ENCODE measurements around the gene PGAP1. TPM values are rescaled to one million over a fixed set of nuclear protein-coding genes. Genes with fewer than 3 reads are reported as not detected.

Gene PGAP1
- total RNA-seq, 1 experiment from 2014 or later: 6.5 TPM

GRCh38 chr2:196951973-196952372 lies 25.5 kb upstream of the PGAP1 start:
- no peak for TF ChIP-seq EZH2 (IDR thresholded peaks at IDR 0.05; ENCODE audit: low read depth)
- TF ChIP-seq CTCF (conservative IDR thresholded peaks at IDR 0.05): no peak
- no peaks in the 10 kb centered on the region for H3K4me1 ChIP-seq (replicated peaks; ENCODE audit: insufficient read depth)
- H3K79me2 ChIP-seq (ENCODE audit: low read depth): no peaks in the 10 kb centered on the region
- BruUV-seq (replicated peaks): no TSS peak
- CTCF ChIA-PET: no interaction called here
- H3K27me3 ChIP-seq (ENCODE audit: insufficient read depth, low read depth): no peaks in the 10 kb centered on the region
- H2AFZ ChIP-seq: no peak overlapping the region
- DNase-seq: no peak
- intact Hi-C loops (cut with micrococcal nuclease; ENCODE audit: unreplicated experiment): no loop called here
- H3F3A ChIP-seq (ENCODE audit: insufficient read depth, low read depth): no peaks in the 10 kb centered on the region
- H4K20me1 ChIP-seq (ENCODE audit: insufficient read depth): no peaks in the 10 kb centered on the region
- H3K36me3 ChIP-seq (ENCODE audit: low read depth): no peaks in the 10 kb centered on the region
- H3K4me2 ChIP-seq: no peak overlapping the region
- H3K27ac ChIP-seq: no peak overlapping the region
- no peaks in the 10 kb centered on the region for H3K9me2 ChIP-seq (ENCODE audit: insufficient read depth)
- H3K9me3 ChIP-seq (ENCODE audit: insufficient read depth, low read depth): no peaks in the 10 kb centered on the region
- POLR2A ChIA-PET (ENCODE audit: unreplicated experiment): no interaction called here
- H3K4me3 ChIP-seq: no peak overlapping the region

- intact Hi-C loops (cut with micrococcal nuclease; ENCODE audit: unreplicated experiment): no loop called here
- no peak for TF ChIP-seq EZH2 (IDR thresholded peaks at IDR 0.05; ENCODE audit: low read depth)
- TF ChIP-seq CTCF (conservative IDR thresholded peaks at IDR 0.05): no peak
- ChIA-PET CTCF (no interaction called here), POLR2A (ENCODE audit: unreplicated experiment) (no interaction called here)
- Histone ChIP-seq H3F3A (ENCODE audit: insufficient read depth, low read depth) (no peaks in the 10 kb centered on the region), H4K20me1 (ENCODE audit: insufficient read depth) (no peaks in the 10 kb centered on the region), H3K9me3 (ENCODE audit: insufficient read depth, low read depth) (no peaks in the 10 kb centered on the region), H3K9me2 (ENCODE audit: insufficient read depth) (no peaks in the 10 kb centered on the region), H3K79me2 (ENCODE audit: low read depth) (no peaks in the 10 kb centered on the region), H3K27ac (no peak overlapping the region), H3K36me3 (ENCODE audit: low read depth) (no peaks in the 10 kb centered on the region), H2AFZ (no peak overlapping the region), H3K4me3 (no peak overlapping the region), H3K27me3 (ENCODE audit: insufficient read depth, low read depth) (no peaks in the 10 kb centered on the region), H3K4me1 (replicated peaks; ENCODE audit: insufficient read depth) (no peaks in the 10 kb centered on the region), H3K4me2 (no peak overlapping the region)
- BruUV-seq (replicated peaks): no TSS peak
- no peak for DNase-seq
Observed at GRCh38 chr2:196949116-196949515, 22.6 kb upstream of the PGAP1 start.

GRCh38 chr2:196944570-196944969 lies 18.1 kb upstream of the PGAP1 start:
- H3F3A ChIP-seq (ENCODE audit: insufficient read depth, low read depth): no peaks in the 10 kb centered on the region
- no peaks in the 10 kb centered on the region for H3K27me3 ChIP-seq (ENCODE audit: insufficient read depth, low read depth)
- DNase-seq: no peak
- no peaks in the 10 kb centered on the region for H4K20me1 ChIP-seq (ENCODE audit: insufficient read depth)
- H3K9me2 ChIP-seq (ENCODE audit: insufficient read depth): no peaks in the 10 kb centered on the region
- no peaks in the 10 kb centered on the region for H3K4me1 ChIP-seq (replicated peaks; ENCODE audit: insufficient read depth)
- no peaks in the 10 kb centered on the region for H3K9me3 ChIP-seq (ENCODE audit: insufficient read depth, low read depth)
- TF ChIP-seq CTCF (conservative IDR thresholded peaks at IDR 0.05): no peak
- TF ChIP-seq EZH2 (IDR thresholded peaks at IDR 0.05; ENCODE audit: low read depth): no peak
- no peaks in the 10 kb centered on the region for H3K36me3 ChIP-seq (ENCODE audit: low read depth)
- H3K79me2 ChIP-seq (ENCODE audit: low read depth): no peaks in the 10 kb centered on the region
- H3K4me3 ChIP-seq: no peak overlapping the region
- H3K27ac ChIP-seq: no peak overlapping the region
- H2AFZ ChIP-seq: no peak overlapping the region
- no TSS peak for BruUV-seq (replicated peaks)
- POLR2A ChIA-PET (ENCODE audit: unreplicated experiment): no interaction called here
- intact Hi-C loops (cut with micrococcal nuclease; ENCODE audit: unreplicated experiment): no loop called here
- no peak overlapping the region for H3K4me2 ChIP-seq
- CTCF ChIA-PET: no interaction called here
